Stomach (tissue), 4 donors: ENCODE results near the gene TRPM3.

Experiments used
- CTCF ChIP-seq, 7 experiments: fragments of 450-650 bp in 4 of 7; fragments of 200-600 bp in 3 of 7; sonication (generic) in 3 of 7; IDR thresholded peaks; one replicate each; pipeline ENCODE4 v1.5.1; 2016 to 2019; ENCODE audit warnings: antibody characterized with exemption in 7 of 7, control low read depth in 2 of 7, mild to moderate bottlenecking in 1 of 7
- EP300 ChIP-seq: sonication (generic); formaldehyde crosslinking; IDR thresholded peaks from one replicate; pipeline ENCODE4 v1.6.1; 2017; ENCODE audit warnings: antibody characterized with exemption
- POLR2A ChIP-seq, 4 donors: fragments of 450-650 bp; IDR thresholded peaks; one replicate each; pipeline ENCODE4 v1.6.1; 2016; ENCODE audit warnings: antibody characterized with exemption in 4 of 4, control low read depth in 2 of 4, mild to moderate bottlenecking in 1 of 4, moderate library complexity in 1 of 4

GRCh38 chr9:71094708-71095251 lies 26.6 kb downstream of the TRPM3 start:
- TF ChIP-seq CTCF (IDR thresholded peaks at IDR 0.05), result no peak
- TF ChIP-seq EP300, result no peak
- TF ChIP-seq POLR2A (IDR thresholded peaks at IDR 0.05), result no peak
